ENCODE data around the gene ATG7.

Gene ATG7

GRCh38 chr3:11538581-11538980 is 266.4 kb downstream of the ATG7 start (continued):
- no peak for TF ChIP-seq TCF4 (CRISPR knock-in tag; IDR thresholded peaks at IDR 0.05; ENCODE audit: borderline replicate concordance)
- TF ChIP-seq ZFP3 (CRISPR knock-in tag; IDR thresholded peaks at IDR 0.05) = no peak
- TF ChIP-seq, protein P1, sequence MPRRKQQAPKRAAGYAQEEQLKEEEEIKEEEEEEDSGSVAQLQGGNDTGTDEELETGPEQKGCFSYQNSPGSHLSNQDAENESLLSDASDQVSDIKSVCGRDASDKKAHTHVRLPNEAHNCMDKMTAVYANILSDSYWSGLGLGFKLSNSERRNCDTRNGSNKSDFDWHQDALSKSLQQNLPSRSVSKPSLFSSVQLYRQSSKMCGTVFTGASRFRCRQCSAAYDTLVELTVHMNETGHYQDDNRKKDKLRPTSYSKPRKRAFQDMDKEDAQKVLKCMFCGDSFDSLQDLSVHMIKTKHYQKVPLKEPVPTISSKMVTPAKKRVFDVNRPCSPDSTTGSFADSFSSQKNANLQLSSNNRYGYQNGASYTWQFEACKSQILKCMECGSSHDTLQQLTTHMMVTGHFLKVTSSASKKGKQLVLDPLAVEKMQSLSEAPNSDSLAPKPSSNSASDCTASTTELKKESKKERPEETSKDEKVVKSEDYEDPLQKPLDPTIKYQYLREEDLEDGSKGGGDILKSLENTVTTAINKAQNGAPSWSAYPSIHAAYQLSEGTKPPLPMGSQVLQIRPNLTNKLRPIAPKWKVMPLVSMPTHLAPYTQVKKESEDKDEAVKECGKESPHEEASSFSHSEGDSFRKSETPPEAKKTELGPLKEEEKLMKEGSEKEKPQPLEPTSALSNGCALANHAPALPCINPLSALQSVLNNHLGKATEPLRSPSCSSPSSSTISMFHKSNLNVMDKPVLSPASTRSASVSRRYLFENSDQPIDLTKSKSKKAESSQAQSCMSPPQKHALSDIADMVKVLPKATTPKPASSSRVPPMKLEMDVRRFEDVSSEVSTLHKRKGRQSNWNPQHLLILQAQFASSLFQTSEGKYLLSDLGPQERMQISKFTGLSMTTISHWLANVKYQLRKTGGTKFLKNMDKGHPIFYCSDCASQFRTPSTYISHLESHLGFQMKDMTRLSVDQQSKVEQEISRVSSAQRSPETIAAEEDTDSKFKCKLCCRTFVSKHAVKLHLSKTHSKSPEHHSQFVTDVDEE (CRISPR knock-in tag; IDR thresholded peaks at IDR 0.05) = no peak
- no peak for TF ChIP-seq ARNTL (CRISPR knock-in tag; IDR thresholded peaks at IDR 0.05; ENCODE audit: borderline replicate concordance, low read depth)
- no peak for TF ChIP-seq SNAI2 (CRISPR knock-in tag; IDR thresholded peaks at IDR 0.05)
- TF ChIP-seq, protein P2, sequence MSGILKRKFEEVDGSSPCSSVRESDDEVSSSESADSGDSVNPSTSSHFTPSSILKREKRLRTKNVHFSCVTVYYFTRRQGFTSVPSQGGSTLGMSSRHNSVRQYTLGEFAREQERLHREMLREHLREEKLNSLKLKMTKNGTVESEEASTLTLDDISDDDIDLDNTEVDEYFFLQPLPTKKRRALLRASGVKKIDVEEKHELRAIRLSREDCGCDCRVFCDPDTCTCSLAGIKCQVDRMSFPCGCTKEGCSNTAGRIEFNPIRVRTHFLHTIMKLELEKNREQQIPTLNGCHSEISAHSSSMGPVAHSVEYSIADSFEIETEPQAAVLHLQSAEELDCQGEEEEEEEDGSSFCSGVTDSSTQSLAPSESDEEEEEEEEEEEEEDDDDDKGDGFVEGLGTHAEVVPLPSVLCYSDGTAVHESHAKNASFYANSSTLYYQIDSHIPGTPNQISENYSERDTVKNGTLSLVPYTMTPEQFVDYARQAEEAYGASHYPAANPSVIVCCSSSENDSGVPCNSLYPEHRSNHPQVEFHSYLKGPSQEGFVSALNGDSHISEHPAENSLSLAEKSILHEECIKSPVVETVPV (CRISPR knock-in tag; IDR thresholded peaks at IDR 0.05) = no peak

DNA sequence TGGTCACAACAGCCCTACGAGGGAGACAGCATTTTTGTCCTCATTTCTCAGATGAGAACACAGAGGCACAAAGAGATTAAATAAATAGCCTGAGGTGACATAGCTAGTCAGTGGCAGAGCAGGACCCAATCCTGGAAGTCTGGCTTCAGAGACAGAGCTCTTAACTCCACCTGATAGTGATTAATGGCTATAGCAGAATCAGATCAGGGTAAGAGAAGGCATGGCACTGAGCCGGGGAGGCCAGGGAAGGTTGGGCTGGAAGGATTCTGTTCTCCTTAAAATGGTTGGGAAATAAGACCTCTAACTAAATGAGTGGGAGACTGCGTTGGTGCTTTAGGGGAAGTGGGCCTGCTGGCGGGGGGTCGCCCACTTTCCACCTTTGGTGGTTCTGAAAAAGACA is 267.0 kb downstream of the ATG7 start:
- TF ChIP-seq, protein P1 (CRISPR knock-in tag; IDR thresholded peaks at IDR 0.05) = no peak
- no peak for TF ChIP-seq TOX (CRISPR knock-in tag; IDR thresholded peaks at IDR 0.05; ENCODE audit: borderline replicate concordance)
- TF ChIP-seq ZFP30 (CRISPR knock-in tag; IDR thresholded peaks at IDR 0.05) = no peak
- no peak for TF ChIP-seq GLIS3 (CRISPR knock-in tag; IDR thresholded peaks at IDR 0.05)
- TF ChIP-seq, protein P2 (CRISPR knock-in tag; IDR thresholded peaks at IDR 0.05) = no peak
- TF ChIP-seq OSR1 (CRISPR knock-in tag; IDR thresholded peaks at IDR 0.05) = no peak
- no peak for ATAC-seq

DNA sequence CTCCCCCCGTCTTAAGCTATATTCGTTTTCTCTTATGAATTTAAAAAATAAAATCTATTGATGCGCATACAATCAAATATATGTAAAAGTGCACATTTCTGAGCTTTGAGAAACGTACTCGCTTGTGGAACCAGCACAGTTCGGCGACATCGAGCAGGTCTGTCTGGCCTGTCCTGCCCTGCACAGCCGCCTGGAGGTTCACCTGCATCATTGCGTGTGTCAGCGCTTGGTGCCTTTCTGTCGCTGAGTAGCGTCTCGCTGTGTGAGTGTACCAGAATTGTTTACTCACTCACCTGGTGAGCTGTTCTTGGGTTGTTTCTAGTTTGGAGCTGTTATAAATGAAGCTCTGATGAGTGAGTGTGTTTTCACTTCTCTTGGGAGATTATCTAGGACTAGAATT is 267.5 kb downstream of the ATG7 start:
- TF ChIP-seq TCF4 (CRISPR knock-in tag; IDR thresholded peaks at IDR 0.05; ENCODE audit: borderline replicate concordance) (no peak), TOX (CRISPR knock-in tag; IDR thresholded peaks at IDR 0.05; ENCODE audit: borderline replicate concordance) (no peak), OSR1 (CRISPR knock-in tag; IDR thresholded peaks at IDR 0.05) (no peak), ZFP3 (CRISPR knock-in tag; IDR thresholded peaks at IDR 0.05) (no peak), SNAI2 (CRISPR knock-in tag; IDR thresholded peaks at IDR 0.05) (no peak), ZNF70 (CRISPR knock-in tag; IDR thresholded peaks at IDR 0.05) (no peak), ARNTL (CRISPR knock-in tag; IDR thresholded peaks at IDR 0.05; ENCODE audit: borderline replicate concordance, low read depth) (no peak)
- TF ChIP-seq, protein P3, sequence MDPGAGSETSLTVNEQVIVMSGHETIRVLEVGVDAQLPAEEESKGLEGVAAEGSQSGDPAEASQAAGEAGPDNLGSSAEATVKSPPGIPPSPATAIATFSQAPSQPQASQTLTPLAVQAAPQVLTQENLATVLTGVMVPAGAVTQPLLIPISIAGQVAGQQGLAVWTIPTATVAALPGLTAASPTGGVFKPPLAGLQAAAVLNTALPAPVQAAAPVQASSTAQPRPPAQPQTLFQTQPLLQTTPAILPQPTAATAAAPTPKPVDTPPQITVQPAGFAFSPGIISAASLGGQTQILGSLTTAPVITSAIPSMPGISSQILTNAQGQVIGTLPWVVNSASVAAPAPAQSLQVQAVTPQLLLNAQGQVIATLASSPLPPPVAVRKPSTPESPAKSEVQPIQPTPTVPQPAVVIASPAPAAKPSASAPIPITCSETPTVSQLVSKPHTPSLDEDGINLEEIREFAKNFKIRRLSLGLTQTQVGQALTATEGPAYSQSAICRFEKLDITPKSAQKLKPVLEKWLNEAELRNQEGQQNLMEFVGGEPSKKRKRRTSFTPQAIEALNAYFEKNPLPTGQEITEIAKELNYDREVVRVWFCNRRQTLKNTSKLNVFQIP (CRISPR knock-in tag; IDR thresholded peaks at IDR 0.05; ENCODE audit: borderline replicate concordance, low read depth) = no peak
- TF ChIP-seq, protein P2 (CRISPR knock-in tag; IDR thresholded peaks at IDR 0.05) = no peak
- TF ChIP-seq, protein P1 (CRISPR knock-in tag; IDR thresholded peaks at IDR 0.05) = no peak
- ATAC-seq = no peak
